ENCODE results near the gene ACER1.

Gene ACER1

DNA sequence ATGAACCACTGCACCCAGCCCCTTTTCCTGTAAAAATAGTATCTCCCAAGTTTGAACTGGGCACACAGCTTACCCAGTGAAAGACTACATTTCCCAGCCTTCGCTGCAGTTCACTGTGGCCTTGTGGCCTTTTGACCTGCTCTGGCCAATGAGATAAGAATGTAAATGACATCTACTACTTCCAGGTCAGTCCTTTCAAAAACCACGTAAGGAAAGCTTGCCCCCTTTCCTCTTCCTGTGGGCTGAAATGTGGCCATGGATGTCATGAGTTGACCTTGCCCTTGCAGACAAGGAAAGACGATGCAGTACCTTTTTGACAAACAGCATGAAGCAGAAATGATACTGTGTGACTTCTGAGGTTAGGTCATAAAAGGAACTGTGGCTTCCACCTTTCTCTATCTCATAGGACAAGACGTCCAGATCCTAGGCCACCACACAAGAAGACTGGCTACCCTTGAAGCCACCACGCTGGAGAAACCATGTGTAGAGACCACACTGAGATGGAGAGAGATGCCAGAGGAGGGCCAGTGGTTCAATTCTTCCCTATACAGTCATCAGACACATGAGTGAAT is 19.9 kb downstream of the ACER1 start:
- Histone ChIP-seq H3K9ac (ENCODE audit: low read depth, low read length, poor library complexity, severe bottlenecking) (no peak overlapping the region), H3K27me3 (ENCODE audit: insufficient read depth, low read length, poor library complexity, severe bottlenecking) (no peaks in the 10 kb centered on the region), H3K9me3 (ENCODE audit: insufficient read depth, low read depth, low read length) (no peaks in the 10 kb centered on the region), H3K4me1 (ENCODE audit: insufficient read depth, low read length, poor library complexity, severe bottlenecking) (no peaks in the 10 kb centered on the region), H3K4me2 (ENCODE audit: low read depth, low read length, poor library complexity, severe bottlenecking) (no peak overlapping the region), H3K79me2 (ENCODE audit: insufficient read depth, low read length) (no peaks in the 10 kb centered on the region), H3K9me2 (replicated peaks; ENCODE audit: low read depth, low read length) (no peaks in the 10 kb centered on the region), H3F3A (ENCODE audit: low read depth) (no peaks in the 10 kb centered on the region), H3K36me3 (ENCODE audit: insufficient read depth, low read length) (no peaks in the 10 kb centered on the region), H4K20me1 (ENCODE audit: insufficient read depth, low read length, poor library complexity, severe bottlenecking) (no peaks in the 10 kb centered on the region), H3K4me3 (ENCODE audit: low read length, poor library complexity, severe bottlenecking) (no peak overlapping the region), H2AFZ (ENCODE audit: low read length) (no peak overlapping the region)
- TF ChIP-seq, protein P1, sequence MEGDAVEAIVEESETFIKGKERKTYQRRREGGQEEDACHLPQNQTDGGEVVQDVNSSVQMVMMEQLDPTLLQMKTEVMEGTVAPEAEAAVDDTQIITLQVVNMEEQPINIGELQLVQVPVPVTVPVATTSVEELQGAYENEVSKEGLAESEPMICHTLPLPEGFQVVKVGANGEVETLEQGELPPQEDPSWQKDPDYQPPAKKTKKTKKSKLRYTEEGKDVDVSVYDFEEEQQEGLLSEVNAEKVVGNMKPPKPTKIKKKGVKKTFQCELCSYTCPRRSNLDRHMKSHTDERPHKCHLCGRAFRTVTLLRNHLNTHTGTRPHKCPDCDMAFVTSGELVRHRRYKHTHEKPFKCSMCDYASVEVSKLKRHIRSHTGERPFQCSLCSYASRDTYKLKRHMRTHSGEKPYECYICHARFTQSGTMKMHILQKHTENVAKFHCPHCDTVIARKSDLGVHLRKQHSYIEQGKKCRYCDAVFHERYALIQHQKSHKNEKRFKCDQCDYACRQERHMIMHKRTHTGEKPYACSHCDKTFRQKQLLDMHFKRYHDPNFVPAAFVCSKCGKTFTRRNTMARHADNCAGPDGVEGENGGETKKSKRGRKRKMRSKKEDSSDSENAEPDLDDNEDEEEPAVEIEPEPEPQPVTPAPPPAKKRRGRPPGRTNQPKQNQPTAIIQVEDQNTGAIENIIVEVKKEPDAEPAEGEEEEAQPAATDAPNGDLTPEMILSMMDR (conservative IDR thresholded peaks at IDR 0.05; ENCODE audit: low read length), result no peak
- no peak for TF ChIP-seq EZH2phosphoT487 (IDR thresholded peaks at IDR 0.05; ENCODE audit: borderline replicate concordance)

DNA sequence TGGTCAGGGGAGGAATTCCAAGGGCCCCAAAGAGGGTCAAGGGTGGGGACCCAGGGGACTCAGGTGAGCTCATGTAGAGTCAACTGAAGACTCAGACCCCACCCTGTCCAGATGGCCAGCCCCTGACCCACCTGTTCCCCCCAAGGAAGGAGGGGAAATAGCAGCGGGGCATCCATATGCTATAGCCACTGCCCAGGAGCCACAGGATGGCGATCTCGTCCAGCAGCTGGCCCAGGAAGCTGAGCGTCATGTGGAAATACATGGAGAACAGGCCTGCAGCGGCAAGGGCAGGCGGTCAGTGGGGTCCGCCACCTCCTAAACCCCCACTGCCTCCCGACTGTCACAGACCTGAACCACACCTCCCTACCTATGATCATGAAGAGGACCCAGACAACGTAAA is 21.4 kb downstream of the ACER1 start:
- Histone ChIP-seq H3K9me3 (ENCODE audit: insufficient read depth, low read depth, low read length) (no peaks in the 10 kb centered on the region), H3F3A (ENCODE audit: low read depth) (no peaks in the 10 kb centered on the region), H3K36me3 (ENCODE audit: insufficient read depth, low read length) (no peaks in the 10 kb centered on the region), H2AFZ (ENCODE audit: low read length) (no peak overlapping the region), H4K20me1 (ENCODE audit: insufficient read depth, low read length, poor library complexity, severe bottlenecking) (no peaks in the 10 kb centered on the region), H3K9ac (ENCODE audit: low read depth, low read length, poor library complexity, severe bottlenecking) (no peak overlapping the region), H3K79me2 (ENCODE audit: insufficient read depth, low read length) (no peaks in the 10 kb centered on the region), H3K27me3 (ENCODE audit: insufficient read depth, low read length, poor library complexity, severe bottlenecking) (no peaks in the 10 kb centered on the region), H3K9me2 (replicated peaks; ENCODE audit: low read depth, low read length) (no peaks in the 10 kb centered on the region), H3K4me3 (ENCODE audit: low read length, poor library complexity, severe bottlenecking) (no peak overlapping the region), H3K4me2 (ENCODE audit: low read depth, low read length, poor library complexity, severe bottlenecking) (no peak overlapping the region), H3K4me1 (ENCODE audit: insufficient read depth, low read length, poor library complexity, severe bottlenecking) (no peaks in the 10 kb centered on the region)
- TF ChIP-seq, protein P1 (conservative IDR thresholded peaks at IDR 0.05; ENCODE audit: low read length), result no peak
- TF ChIP-seq EZH2phosphoT487 (IDR thresholded peaks at IDR 0.05; ENCODE audit: borderline replicate concordance), result no peak

DNA sequence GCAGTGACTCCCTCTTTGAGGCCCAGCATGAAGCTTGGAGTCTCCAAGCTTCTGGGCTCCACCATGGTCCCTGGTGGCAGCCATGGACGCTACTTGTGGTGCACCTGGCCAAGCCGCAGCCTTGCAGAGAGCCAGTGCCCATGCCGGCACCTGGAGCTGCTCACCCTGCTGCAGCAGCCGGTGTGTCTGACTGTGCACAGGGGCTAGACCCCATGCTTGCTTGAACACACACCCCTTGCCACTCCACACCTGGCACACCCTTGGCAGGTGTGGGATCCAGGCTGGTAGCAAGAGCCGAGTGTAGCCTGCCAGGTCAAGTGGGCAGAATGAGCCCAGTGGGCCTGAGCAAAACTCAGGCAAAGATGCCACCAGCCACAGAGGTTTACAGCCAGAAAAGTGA is 35.0 kb downstream of the ACER1 start:
- H3K9me3 ChIP-seq (ENCODE audit: insufficient read depth, low read depth, low read length), result peaks cover 5% of the 10 kb centered on the region; the same call in 1 of the 2 replicates
- no peak overlapping the region for H3K4me2 ChIP-seq (ENCODE audit: low read depth, low read length, poor library complexity, severe bottlenecking)
- H3K27me3 ChIP-seq (ENCODE audit: insufficient read depth, low read length, poor library complexity, severe bottlenecking), result no peaks in the 10 kb centered on the region
- H2AFZ ChIP-seq (ENCODE audit: low read length), result no peak overlapping the region
- no peaks in the 10 kb centered on the region for H3K36me3 ChIP-seq (ENCODE audit: insufficient read depth, low read length)
- TF ChIP-seq, protein P1 (conservative IDR thresholded peaks at IDR 0.05; ENCODE audit: low read length), result no peak
- TF ChIP-seq EZH2phosphoT487 (IDR thresholded peaks at IDR 0.05; ENCODE audit: borderline replicate concordance), result no peak
- H4K20me1 ChIP-seq (ENCODE audit: insufficient read depth, low read length, poor library complexity, severe bottlenecking), result no peaks in the 10 kb centered on the region
- no peaks in the 10 kb centered on the region for H3K4me1 ChIP-seq (ENCODE audit: insufficient read depth, low read length, poor library complexity, severe bottlenecking)
- H3F3A ChIP-seq (ENCODE audit: low read depth), result no peaks in the 10 kb centered on the region
- H3K9ac ChIP-seq (ENCODE audit: low read depth, low read length, poor library complexity, severe bottlenecking), result no peak overlapping the region
- H3K9me2 ChIP-seq (replicated peaks; ENCODE audit: low read depth, low read length), result no peaks in the 10 kb centered on the region
- H3K4me3 ChIP-seq (ENCODE audit: low read length, poor library complexity, severe bottlenecking), result no peak overlapping the region
- H3K79me2 ChIP-seq (ENCODE audit: insufficient read depth, low read length), result no peaks in the 10 kb centered on the region
